ENCODE measurements around the gene SMG6.

SMG6 gene

GRCh38 chr17:2188971-2189630 is 114.5 kb downstream of the SMG6 start:
- Histone ChIP-seq H3K4me1 (ENCODE audit: control insufficient read depth, insufficient read depth, low read length) (peaks cover 18% of the 10 kb centered on the region), H3K4me3 (ENCODE audit: low read length in 2 of 2) (no peak overlapping the region), H3K36me3 (ENCODE audit: control insufficient read depth in 2 of 2, insufficient read depth in 2 of 2, low read length in 2 of 2) (peaks cover 16 to 24% of the 10 kb centered on the region in 2 donors), H3K9me3 (ENCODE audit: control insufficient read depth in 2 of 2, low read length in 2 of 2) (no peaks in the 10 kb centered on the region), H3K27me3 (ENCODE audit: control insufficient read depth in 1 of 2, insufficient read depth in 2 of 2, low read length in 2 of 2) (no peaks in the 10 kb centered on the region), H3K9ac (ENCODE audit: low read length in 2 of 2) (no peak overlapping the region), H3K27ac (ENCODE audit: low read length) (peak overlapping the region; percentile 31)

GRCh38 chr17:2187758-2188157 is 115.8 kb downstream of the SMG6 start:
- peaks cover 13 to 24% of the 10 kb centered on the region in 2 donors for H3K36me3 ChIP-seq (ENCODE audit: control insufficient read depth in 2 of 2, insufficient read depth in 2 of 2, low read length in 2 of 2)
- no peak overlapping the region for H3K9ac ChIP-seq (ENCODE audit: low read length in 2 of 2)
- no peaks in the 10 kb centered on the region for H3K9me3 ChIP-seq (ENCODE audit: control insufficient read depth in 2 of 2, low read length in 2 of 2)
- H3K27me3 ChIP-seq (ENCODE audit: control insufficient read depth in 1 of 2, insufficient read depth in 2 of 2, low read length in 2 of 2), result no peaks in the 10 kb centered on the region
- H3K27ac ChIP-seq (ENCODE audit: low read length), result no peak overlapping the region
- H3K4me1 ChIP-seq (ENCODE audit: control insufficient read depth, insufficient read depth, low read length), result peaks cover 18% of the 10 kb centered on the region
- H3K4me3 ChIP-seq (ENCODE audit: low read length in 2 of 2), result no peak overlapping the region

GRCh38 chr17:2186937-2187336 is 116.6 kb downstream of the SMG6 start:
- Histone ChIP-seq H3K4me1 (ENCODE audit: control insufficient read depth, insufficient read depth, low read length) (peaks cover 18% of the 10 kb centered on the region), H3K36me3 (ENCODE audit: control insufficient read depth in 2 of 2, insufficient read depth in 2 of 2, low read length in 2 of 2) (peaks cover 9 to 24% of the 10 kb centered on the region in 2 donors), H3K27ac (ENCODE audit: low read length) (no peak overlapping the region), H3K9me3 (ENCODE audit: control insufficient read depth in 2 of 2, low read length in 2 of 2) (no peaks in the 10 kb centered on the region), H3K9ac (ENCODE audit: low read length in 2 of 2) (no peak overlapping the region), H3K4me3 (ENCODE audit: low read length in 2 of 2) (no peak overlapping the region), H3K27me3 (ENCODE audit: control insufficient read depth in 1 of 2, insufficient read depth in 2 of 2, low read length in 2 of 2) (no peaks in the 10 kb centered on the region)

- H3K4me1 ChIP-seq (ENCODE audit: control insufficient read depth, insufficient read depth, low read length), result peaks cover 28% of the 10 kb centered on the region
- no peaks in the 10 kb centered on the region for H3K9me3 ChIP-seq (ENCODE audit: control insufficient read depth in 2 of 2, low read length in 2 of 2)
- H3K36me3 ChIP-seq (ENCODE audit: control insufficient read depth in 2 of 2, insufficient read depth in 2 of 2, low read length in 2 of 2), result peaks cover 9 to 24% of the 10 kb centered on the region in 2 donors
These were observed 118.3 kb downstream of the SMG6 start for GRCh38 chr17:2184993-2185931.

GRCh38 chr17:2183346-2183745 is 120.2 kb downstream of the SMG6 start:
- no peaks in the 10 kb centered on the region for H3K27me3 ChIP-seq (ENCODE audit: control insufficient read depth in 1 of 2, insufficient read depth in 2 of 2, low read length in 2 of 2)
- H3K27ac ChIP-seq (ENCODE audit: low read length), result no peak overlapping the region
- H3K4me1 ChIP-seq (ENCODE audit: control insufficient read depth, insufficient read depth, low read length), result peaks cover 40% of the 10 kb centered on the region

More at GRCh38 chr17:2184993-2185931, 118.3 kb downstream of the SMG6 start:
- no peaks in the 10 kb centered on the region for H3K27me3 ChIP-seq (ENCODE audit: control insufficient read depth in 1 of 2, insufficient read depth in 2 of 2, low read length in 2 of 2)
- H3K9ac ChIP-seq (ENCODE audit: low read length in 2 of 2), result no peak overlapping the region
- H3K27ac ChIP-seq (ENCODE audit: low read length), result no peak overlapping the region
- H3K4me3 ChIP-seq (ENCODE audit: low read length in 2 of 2), result no peak overlapping the region

GRCh38 chr17:2181897-2182448 is 121.6 kb downstream of the SMG6 start:
- Histone ChIP-seq H3K4me3 (ENCODE audit: low read length in 2 of 2) (peak overlapping the region in 1 of 2 donors; percentile 60), H3K9ac (ENCODE audit: low read length in 2 of 2) (peak overlapping the region; percentile 47 to 58), H3K9me3 (ENCODE audit: control insufficient read depth in 2 of 2, low read length in 2 of 2) (no peaks in the 10 kb centered on the region), H3K27me3 (ENCODE audit: control insufficient read depth in 1 of 2, insufficient read depth in 2 of 2, low read length in 2 of 2) (no peaks in the 10 kb centered on the region), H3K4me1 (ENCODE audit: control insufficient read depth, insufficient read depth, low read length) (peaks cover 51% of the 10 kb centered on the region), H3K27ac (ENCODE audit: low read length) (peak overlapping the region; percentile 93), H3K36me3 (ENCODE audit: control insufficient read depth in 2 of 2, insufficient read depth in 2 of 2, low read length in 2 of 2) (peaks cover 9 to 21% of the 10 kb centered on the region in 2 donors)

More at GRCh38 chr17:2183346-2183745, 120.2 kb downstream of the SMG6 start:
- Histone ChIP-seq H3K4me3 (ENCODE audit: low read length in 2 of 2) (no peak overlapping the region), H3K9me3 (ENCODE audit: control insufficient read depth in 2 of 2, low read length in 2 of 2) (no peaks in the 10 kb centered on the region), H3K36me3 (ENCODE audit: control insufficient read depth in 2 of 2, insufficient read depth in 2 of 2, low read length in 2 of 2) (peaks cover 9 to 21% of the 10 kb centered on the region in 2 donors), H3K9ac (ENCODE audit: low read length in 2 of 2) (no peak overlapping the region)

- H3K9ac ChIP-seq (ENCODE audit: low read length in 2 of 2), result peak overlapping the region; percentile 55 to 62
- H3K4me3 ChIP-seq (ENCODE audit: low read length in 2 of 2), result peak overlapping the region; percentile 1 to 60
- peak overlapping the region; percentile 93 for H3K27ac ChIP-seq (ENCODE audit: low read length)
- no peaks in the 10 kb centered on the region for H3K27me3 ChIP-seq (ENCODE audit: control insufficient read depth in 1 of 2, insufficient read depth in 2 of 2, low read length in 2 of 2)
- peaks cover 58% of the 10 kb centered on the region for H3K4me1 ChIP-seq (ENCODE audit: control insufficient read depth, insufficient read depth, low read length)
- H3K36me3 ChIP-seq (ENCODE audit: control insufficient read depth in 2 of 2, insufficient read depth in 2 of 2, low read length in 2 of 2), result peaks cover 4 to 16% of the 10 kb centered on the region in 2 donors
- H3K9me3 ChIP-seq (ENCODE audit: control insufficient read depth in 2 of 2, low read length in 2 of 2), result no peaks in the 10 kb centered on the region
These were observed 122.2 kb downstream of the SMG6 start for GRCh38 chr17:2181206-2181896.

GRCh38 chr17:2180768-2181167 is 122.8 kb downstream of the SMG6 start:
- no peaks in the 10 kb centered on the region for H3K9me3 ChIP-seq (ENCODE audit: control insufficient read depth in 2 of 2, low read length in 2 of 2)
- peaks cover 0 to 10% of the 10 kb centered on the region in 2 donors for H3K36me3 ChIP-seq (ENCODE audit: control insufficient read depth in 2 of 2, insufficient read depth in 2 of 2, low read length in 2 of 2)
- H3K9ac ChIP-seq (ENCODE audit: low read length in 2 of 2), result peak overlapping the region; percentile 55 to 62
- peaks cover 64% of the 10 kb centered on the region for H3K4me1 ChIP-seq (ENCODE audit: control insufficient read depth, insufficient read depth, low read length)
- H3K27me3 ChIP-seq (ENCODE audit: control insufficient read depth in 1 of 2, insufficient read depth in 2 of 2, low read length in 2 of 2), result no peaks in the 10 kb centered on the region
- H3K27ac ChIP-seq (ENCODE audit: low read length), result peak overlapping the region; percentile 93
- H3K4me3 ChIP-seq (ENCODE audit: low read length in 2 of 2), result no peak overlapping the region

GRCh38 chr17:2179615-2180295 is 123.8 kb downstream of the SMG6 start:
- peaks cover 74% of the 10 kb centered on the region for H3K4me1 ChIP-seq (ENCODE audit: control insufficient read depth, insufficient read depth, low read length)

More at GRCh38 chr17:2179615-2180295, 123.8 kb downstream of the SMG6 start:
- Histone ChIP-seq H3K27me3 (ENCODE audit: control insufficient read depth in 1 of 2, insufficient read depth in 2 of 2, low read length in 2 of 2) (no peaks in the 10 kb centered on the region), H3K36me3 (ENCODE audit: control insufficient read depth in 2 of 2, insufficient read depth in 2 of 2, low read length in 2 of 2) (peaks cover 0 to 6% of the 10 kb centered on the region in 2 donors), H3K9ac (ENCODE audit: low read length in 2 of 2) (peak overlapping the region in 1 of 2 donors; percentile 5), H3K9me3 (ENCODE audit: control insufficient read depth in 2 of 2, low read length in 2 of 2) (no peaks in the 10 kb centered on the region), H3K4me3 (ENCODE audit: low read length in 2 of 2) (peak overlapping the region in 1 of 2 donors; percentile 30), H3K27ac (ENCODE audit: low read length) (peak overlapping the region; percentile 93)
